SKM-1 treated with dmso at 0.1 percent for 144 hours (cell line): ENCODE data around the gene GPLD1.
A peak's percentile ranks its signal among the peaks of the same experiment; 100 is the strongest.
"Not testable (repeated sequence)": the region's sequence is repeated elsewhere in the genome, so short reads cannot be mapped to it uniquely, and the experiment has no call there.

Experiments
- DNase-seq: peaks from one replicate; lab custom pipeline; 2025; ENCODE audit not compliant: unreplicated experiment; lab: John Stamatoyannopoulos, UW

Gene GPLD1

GRCh38 chr6:24425091-24425490 is 64.3 kb downstream of the GPLD1 start:
- no peak for DNase-seq

- DNase-seq = no peak
Observed at GRCh38 chr6:24419526-24419925, 69.9 kb downstream of the GPLD1 start.

- DNase-seq = no peak
Observed at GRCh38 chr6:24415753-24416152, 73.6 kb downstream of the GPLD1 start.

- not testable (repeated sequence) for DNase-seq
Observed at GRCh38 chr6:24414531-24414930, 74.8 kb downstream of the GPLD1 start.

GRCh38 chr6:24412294-24412693 is 77.1 kb downstream of the GPLD1 start:
- DNase-seq = no peak

GRCh38 chr6:24410622-24411021 is 78.8 kb downstream of the GPLD1 start:
- no peak for DNase-seq

- no peak for DNase-seq
Observed at GRCh38 chr6:24408719-24409410, 80.5 kb downstream of the GPLD1 start.

GRCh38 chr6:24405262-24405661 is 84.1 kb downstream of the GPLD1 start:
- DNase-seq = no peak

- DNase-seq = no peak
Observed at GRCh38 chr6:24403501-24403824, 85.9 kb downstream of the GPLD1 start.

- peak; percentile 66 for DNase-seq
Observed at GRCh38 chr6:24402697-24403500, 86.5 kb downstream of the GPLD1 start, which contains the start of gene MRS2. Gene MRS2, plus strand, starts transcription at chr6:24402936. Its CDS starts 111 bp downstream, at chr6:24403047.

- no peak for DNase-seq
Observed at GRCh38 chr6:24401458-24401857, 87.9 kb downstream of the GPLD1 start.

GRCh38 chr6:24400045-24401039 is 89.0 kb downstream of the GPLD1 start:
- DNase-seq = not testable (repeated sequence)

GRCh38 chr6:24397631-24398030 is 91.7 kb downstream of the GPLD1 start:
- no peak for DNase-seq

- DNase-seq = no peak
Observed at GRCh38 chr6:24396824-24397223, 92.6 kb downstream of the GPLD1 start.

- peak; percentile 77 for DNase-seq
Observed at GRCh38 chr6:24394780-24395437, 94.5 kb downstream of the GPLD1 start.

- no peak for DNase-seq
Observed at GRCh38 chr6:24394061-24394779, 95.2 kb downstream of the GPLD1 start.

GRCh38 chr6:24391756-24392405 is 97.5 kb downstream of the GPLD1 start:
- no peak for DNase-seq

- DNase-seq = no peak
Observed at GRCh38 chr6:24391208-24391607, 98.2 kb downstream of the GPLD1 start.

- DNase-seq = no peak
Observed at GRCh38 chr6:24387818-24388217, 101.6 kb downstream of the GPLD1 start.
